ENCODE measurements around the gene ZFHX3. TPM values are rescaled to one million over a fixed set of nuclear protein-coding genes. Genes with fewer than 3 reads are reported as not detected.

Gene ZFHX3
- total RNA-seq, 2 donors from 2014 or later, result 0.79 to 2.2 TPM

- H3K9me3 Mint-ChIP-seq, result no peaks in the 10 kb centered on the region
- Histone ChIP-seq H3K27ac (ENCODE audit: low read depth, low read length) (no peak overlapping the region), H3K4me3 (ENCODE audit: low read length) (no peak overlapping the region), H3K4me1 (ENCODE audit: control insufficient read depth, insufficient read depth, low read length) (no peaks in the 10 kb centered on the region), H3K36me3 (ENCODE audit: control insufficient read depth, insufficient read depth, low read length) (no peaks in the 10 kb centered on the region), H3K9me3 (ENCODE audit: control insufficient read depth, low read length) (no peaks in the 10 kb centered on the region), H3K27me3 (ENCODE audit: control insufficient read depth, insufficient read depth, low read length, poor library complexity, severe bottlenecking) (no peaks in the 10 kb centered on the region), H3K9ac (ENCODE audit: extremely low read depth, low read length, poor library complexity, severe bottlenecking) (no peak overlapping the region)
- 92 to 96% methylated on average over 16 to 18 of the region's 18 CpGs for WGBS, 2 experiments (ENCODE audit: insufficient coverage in 1 of 2, insufficient read length in 1 of 2)
- no peak overlapping the region for H3K4me3 Mint-ChIP-seq
- peaks cover 26% of the 10 kb centered on the region for H3K27me3 Mint-ChIP-seq (ENCODE audit: insufficient read depth)
- no peaks in the 10 kb centered on the region for H3K4me1 Mint-ChIP-seq
- peak; percentile 36 for DNase-seq
- no peak for TF ChIP-seq CTCF (conservative IDR thresholded peaks at IDR 0.05)
- H3K36me3 Mint-ChIP-seq (ENCODE audit: low read depth), result no peaks in the 10 kb centered on the region
- no peak overlapping the region for H3K27ac Mint-ChIP-seq
Measured at GRCh38 chr16:73015612-73016487, 32.1 kb downstream of the ZFHX3 start.

- 92 to 93% methylated on average over 2 to 3 of the region's 3 CpGs for WGBS, 2 experiments (ENCODE audit: insufficient coverage in 1 of 2, insufficient read length in 1 of 2)
- no peaks in the 10 kb centered on the region for H3K4me1 ChIP-seq (ENCODE audit: control insufficient read depth, insufficient read depth, low read length)
- peak; percentile 11 for DNase-seq
- no peak for TF ChIP-seq CTCF (conservative IDR thresholded peaks at IDR 0.05)
- no peak overlapping the region for H3K9ac ChIP-seq (ENCODE audit: extremely low read depth, low read length, poor library complexity, severe bottlenecking)
- no peak overlapping the region for H3K27ac ChIP-seq (ENCODE audit: low read depth, low read length)
- H3K4me3 Mint-ChIP-seq, result no peak overlapping the region
- no peaks in the 10 kb centered on the region for H3K9me3 ChIP-seq (ENCODE audit: control insufficient read depth, low read length)
- peaks cover 16% of the 10 kb centered on the region for H3K27me3 Mint-ChIP-seq (ENCODE audit: insufficient read depth)
- H3K36me3 ChIP-seq (ENCODE audit: control insufficient read depth, insufficient read depth, low read length), result no peaks in the 10 kb centered on the region
- H3K27ac Mint-ChIP-seq, result no peak overlapping the region
- H3K4me1 Mint-ChIP-seq, result no peaks in the 10 kb centered on the region
- H3K9me3 Mint-ChIP-seq, result no peaks in the 10 kb centered on the region
- no peak overlapping the region for H3K4me3 ChIP-seq (ENCODE audit: low read length)
- no peaks in the 10 kb centered on the region for H3K27me3 ChIP-seq (ENCODE audit: control insufficient read depth, insufficient read depth, low read length, poor library complexity, severe bottlenecking)
- no peaks in the 10 kb centered on the region for H3K36me3 Mint-ChIP-seq (ENCODE audit: low read depth)
Measured at GRCh38 chr16:73014768-73015167, 33.2 kb downstream of the ZFHX3 start.

GRCh38 chr16:73013974-73014373 lies 34.0 kb downstream of the ZFHX3 start:
- Histone ChIP-seq H3K4me3 (ENCODE audit: low read length) (no peak overlapping the region), H3K4me1 (ENCODE audit: control insufficient read depth, insufficient read depth, low read length) (no peaks in the 10 kb centered on the region), H3K27me3 (ENCODE audit: control insufficient read depth, insufficient read depth, low read length, poor library complexity, severe bottlenecking) (no peaks in the 10 kb centered on the region), H3K9me3 (ENCODE audit: control insufficient read depth, low read length) (no peaks in the 10 kb centered on the region), H3K27ac (ENCODE audit: low read depth, low read length) (no peak overlapping the region), H3K36me3 (ENCODE audit: control insufficient read depth, insufficient read depth, low read length) (no peaks in the 10 kb centered on the region), H3K9ac (ENCODE audit: extremely low read depth, low read length, poor library complexity, severe bottlenecking) (no peak overlapping the region)
- Mint-ChIP-seq H3K4me3 (no peak overlapping the region), H3K27me3 (ENCODE audit: insufficient read depth) (peaks cover 11% of the 10 kb centered on the region), H3K9me3 (no peaks in the 10 kb centered on the region), H3K27ac (no peak overlapping the region), H3K36me3 (ENCODE audit: low read depth) (no peaks in the 10 kb centered on the region), H3K4me1 (no peaks in the 10 kb centered on the region)
- peak; percentile 8 for DNase-seq
- 94 to 96% methylated on average over 4 to 5 of the region's 5 CpGs for WGBS, 2 experiments (ENCODE audit: insufficient coverage in 1 of 2, insufficient read length in 1 of 2)
- no peak for TF ChIP-seq CTCF (conservative IDR thresholded peaks at IDR 0.05)
